SU-DHL-6 (cell line): ENCODE results near the gene FAM107B.

Experiments used
- H2AFZ ChIP-seq: fragments of 200-600 bp; sonication (generic); 2 replicates; pipeline ENCODE4 v1.6.1; 2014; ENCODE audit warnings: low read depth, mild to moderate bottlenecking, moderate library complexity, mixed read lengths, antibody characterized with exemption, low read length; ENCODE audit not compliant: severe bottlenecking
- H3F3A ChIP-seq: fragments of 200-600 bp; shearing (Covaris generic); 2 replicates; pipeline ENCODE4 v1.6.0; 2016; ENCODE audit warnings: antibody characterized with exemption, mild to moderate bottlenecking; ENCODE audit not compliant: insufficient read depth
- H3K27ac ChIP-seq: fragments of 200-600 bp; sonication (generic); 2 replicates; pipeline ENCODE4 v1.5.1; 2016; ENCODE audit warnings: low read depth, mild to moderate bottlenecking, low read length, moderate library complexity, mixed read lengths
- H3K27me3 ChIP-seq: fragments of 200-600 bp; sonication (generic), shearing (Covaris generic); 2 replicates; pipeline ENCODE4 v1.6.0; 2014; ENCODE audit warnings: mild to moderate bottlenecking, low read length
- H3K36me3 ChIP-seq: fragments of 200-600 bp; sonication (generic); 2 replicates; pipeline ENCODE4 v1.6.1; 2014; ENCODE audit warnings: mild to moderate bottlenecking, low read length, mixed read lengths
- H3K4me2 ChIP-seq: fragments of 300-600, 200-600 bp; shearing (Covaris generic), sonication (generic); 2 replicates; pipeline ENCODE4 v1.6.0; 2014; ENCODE audit warnings: low read length, low read depth, mild to moderate bottlenecking; ENCODE audit not compliant: poor library complexity, severe bottlenecking
- H3K4me3 ChIP-seq: fragments of 200-600 bp; sonication (generic); 2 replicates; pipeline ENCODE4 v1.5.1; 2014; ENCODE audit warnings: antibody characterized with exemption, low read length, mild to moderate bottlenecking, mixed read lengths; ENCODE audit not compliant: insufficient read depth, poor library complexity, severe bottlenecking
- H3K79me2 ChIP-seq: fragments of 200-600 bp; sonication (generic); 2 replicates; pipeline ENCODE4 v1.6.1; 2014; ENCODE audit warnings: mild to moderate bottlenecking, low read length, moderate library complexity; ENCODE audit not compliant: insufficient read depth
- H3K9ac ChIP-seq: fragments of 200-600 bp; sonication (generic); 2 replicates; pipeline ENCODE4 v1.7.0; 2014; ENCODE audit warnings: mild to moderate bottlenecking, low read length
- H3K9me2 ChIP-seq: fragments of 200-600 bp; sonication (generic); replicated peaks from 2 replicates; pipeline ENCODE4 v1.6.1; 2014; ENCODE audit warnings: low read length; ENCODE audit not compliant: insufficient read depth
- H3K9me3 ChIP-seq: fragments of 200-600 bp; sonication (generic); 2 replicates; pipeline ENCODE4 v1.6.1; 2014; ENCODE audit warnings: low read length, mixed read lengths; ENCODE audit not compliant: insufficient read depth
- H4K20me1 ChIP-seq: fragments of 200-600 bp; sonication (generic); 2 replicates; pipeline ENCODE4 v1.6.1; 2014; ENCODE audit warnings: low read depth, mild to moderate bottlenecking, antibody characterized with exemption, low read length, moderate library complexity, mixed read lengths
- CTCF ChIP-seq: fragments of 200-600 bp; sonication (generic); IDR thresholded peaks from one replicate; pipeline ENCODE4 v1.5.1; 2017; ENCODE audit warnings: antibody characterized with exemption, mild to moderate bottlenecking, low read length, moderate library complexity; ENCODE audit not compliant: insufficient read depth, poor library complexity, severe bottlenecking
- EZH2phosphoT487 ChIP-seq: fragments of 200-600 bp; sonication (generic), shearing (Covaris generic); conservative IDR thresholded peaks from 2 replicates; pipeline ENCODE4 v1.6.1; 2018; ENCODE audit warnings: mild to moderate bottlenecking, antibody characterized with exemption, low read length, moderate library complexity, mixed read lengths

Gene FAM107B

GRCh38 chr10:14545827-14546226 lies 228.9 kb downstream of the FAM107B start:
- H2AFZ ChIP-seq: no peak overlapping the region
- H4K20me1 ChIP-seq: peaks cover 16% of the 10 kb centered on the region; the same call in 1 of the 2 replicates
- H3K9me3 ChIP-seq: no peaks in the 10 kb centered on the region
- peaks cover 13% of the 10 kb centered on the region; the same call in 1 of the 2 replicates for H3F3A ChIP-seq
- H3K4me2 ChIP-seq: no peak overlapping the region
- H3K9ac ChIP-seq: no peak overlapping the region
- TF ChIP-seq CTCF (no peak), EZH2phosphoT487 (no peak)
- peaks cover 24% of the 10 kb centered on the region for H3K36me3 ChIP-seq
- H3K79me2 ChIP-seq: peaks cover 100% of the 10 kb centered on the region
- no peaks in the 10 kb centered on the region for H3K9me2 ChIP-seq
- no peak overlapping the region for H3K27ac ChIP-seq
- H3K4me3 ChIP-seq: no peak overlapping the region
- no peaks in the 10 kb centered on the region for H3K27me3 ChIP-seq

- peaks cover 16% of the 10 kb centered on the region; the same call in 1 of the 2 replicates for H3K36me3 ChIP-seq
- H3K4me2 ChIP-seq: no peak overlapping the region
- peak overlapping the region; percentile 25; the same call in 1 of the 2 replicates for H3K27ac ChIP-seq
Measured at GRCh38 chr10:14543904-14544210, 230.8 kb downstream of the FAM107B start.

GRCh38 chr10:14543046-14543903 lies 231.4 kb downstream of the FAM107B start:
- H3K4me3 ChIP-seq: no peak overlapping the region
- H2AFZ ChIP-seq: no peak overlapping the region
- peaks cover 16% of the 10 kb centered on the region; the same call in 1 of the 2 replicates for H3K36me3 ChIP-seq
- no peaks in the 10 kb centered on the region for H3K9me3 ChIP-seq
- H3F3A ChIP-seq: peaks cover 17% of the 10 kb centered on the region
- H3K9me2 ChIP-seq: no peaks in the 10 kb centered on the region
- H3K27ac ChIP-seq: peak overlapping the region; percentile 25; the same call in 1 of the 2 replicates
- TF ChIP-seq EZH2phosphoT487: no peak
- TF ChIP-seq CTCF: no peak
- H3K79me2 ChIP-seq: peaks cover 98% of the 10 kb centered on the region
- H3K9ac ChIP-seq: no peak overlapping the region
- H3K4me2 ChIP-seq: no peak overlapping the region
- peaks cover 15% of the 10 kb centered on the region; the same call in 1 of the 2 replicates for H4K20me1 ChIP-seq
- no peaks in the 10 kb centered on the region for H3K27me3 ChIP-seq

More at GRCh38 chr10:14543904-14544210, 230.8 kb downstream of the FAM107B start:
- Histone ChIP-seq H3F3A (peaks cover 12% of the 10 kb centered on the region; the same call in 1 of the 2 replicates), H2AFZ (no peak overlapping the region), H3K9me2 (no peaks in the 10 kb centered on the region), H3K79me2 (peaks cover 98% of the 10 kb centered on the region), H3K27me3 (no peaks in the 10 kb centered on the region), H3K9ac (no peak overlapping the region), H3K4me3 (no peak overlapping the region), H4K20me1 (peaks cover 10% of the 10 kb centered on the region; the same call in 1 of the 2 replicates), H3K9me3 (no peaks in the 10 kb centered on the region)
- TF ChIP-seq CTCF (no peak), EZH2phosphoT487 (no peak)
